Muscle of leg (tissue), 11 donors: Measurements from ENCODE around the gene DCAF4L1. TPM values are rescaled to one million over a fixed set of nuclear protein-coding genes. Genes with fewer than 3 reads are reported as not detected.

ENCODE experiments used
- DNase-seq: peaks from one replicate; pipeline ENCODE4 v3.0.0; 2013
- H3K27ac ChIP-seq: one replicate; pipeline ENCODE4 v1.5.1; 2013; ENCODE audit warnings: mild to moderate bottlenecking, low read length, control low read depth
- H3K27me3 ChIP-seq: one replicate; pipeline ENCODE4 v1.6.1; 2013; ENCODE audit warnings: low read length; ENCODE audit not compliant: control insufficient read depth, insufficient read depth
- H3K36me3 ChIP-seq: one replicate; pipeline ENCODE4 v1.6.1; 2013; ENCODE audit warnings: low read length; ENCODE audit not compliant: control insufficient read depth, insufficient read depth
- H3K4me1 ChIP-seq: one replicate; pipeline ENCODE4 v1.6.1; 2013; ENCODE audit warnings: low read length; ENCODE audit not compliant: control insufficient read depth, insufficient read depth
- H3K4me3 ChIP-seq: one replicate; pipeline ENCODE4 v1.5.1; 2013; ENCODE audit warnings: low read length, control low read depth
- H3K9me3 ChIP-seq: replicated peaks from 2 replicates; pipeline ENCODE4 v1.6.1; 2013; ENCODE audit warnings: low read depth, low read length; ENCODE audit not compliant: control insufficient read depth
- whole genome bisulfite sequencing: methylation state at CpG from one replicate; pipeline ENCODE4 v1.1.5; 2013; ENCODE audit warnings: missing lambda C conversion rate; ENCODE audit not compliant: insufficient coverage; 5-methylcytosine and 5-hydroxymethylcytosine counted together
- polyA plus RNA-seq, 8 donors: library from polyadenylated mRNA; unstranded; fragments of 120-200 nt; gene quantifications; one replicate each; pipeline versions ENCODE4 v1.2.1 to v1.2.3, GENCODE V29; 2013; ENCODE audit warnings: inconsistent platforms in 1 of 8, low replicate concordance in 1 of 8; ENCODE audit not compliant: insufficient read length in 8 of 8, insufficient read depth in 1 of 8
- total RNA-seq: library from RNA; stranded (reverse); fragments of 120-200 nt; gene quantifications from one replicate; pipeline ENCODE4 v1.2.4, GENCODE V29; 2013

DCAF4L1 gene
- total and polyA plus RNA-seq, 9 donors = 0.05 to 0.40 (median 0.18) TPM

DNA sequence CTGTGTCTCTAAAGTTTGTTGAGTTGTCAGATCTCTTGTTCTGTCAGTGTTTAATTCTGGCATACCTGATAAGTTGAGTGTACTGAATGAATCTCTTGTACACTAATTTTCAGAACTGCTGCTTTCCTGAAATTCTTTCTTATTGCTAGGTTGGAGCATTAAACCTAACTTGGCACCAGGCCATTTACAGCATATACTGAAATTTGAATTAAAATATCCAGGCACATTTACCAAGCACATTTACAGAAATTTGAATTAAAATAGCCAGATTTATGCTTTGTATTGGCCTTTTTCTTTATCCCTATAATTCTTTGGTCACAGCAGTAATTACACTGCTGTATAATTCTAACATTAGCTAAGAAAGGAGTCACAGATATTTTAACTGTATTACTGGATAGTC, 37.5 kb upstream of the DCAF4L1 start:
- Histone ChIP-seq H3K4me1 (no peaks in the 10 kb centered on the region), H3K36me3 (peaks cover 4% of the 10 kb centered on the region), H3K9me3 (no peaks in the 10 kb centered on the region), H3K27me3 (no peaks in the 10 kb centered on the region), H3K27ac (no peak overlapping the region), H3K4me3 (no peak overlapping the region)
- DNase-seq = no peak

DNA sequence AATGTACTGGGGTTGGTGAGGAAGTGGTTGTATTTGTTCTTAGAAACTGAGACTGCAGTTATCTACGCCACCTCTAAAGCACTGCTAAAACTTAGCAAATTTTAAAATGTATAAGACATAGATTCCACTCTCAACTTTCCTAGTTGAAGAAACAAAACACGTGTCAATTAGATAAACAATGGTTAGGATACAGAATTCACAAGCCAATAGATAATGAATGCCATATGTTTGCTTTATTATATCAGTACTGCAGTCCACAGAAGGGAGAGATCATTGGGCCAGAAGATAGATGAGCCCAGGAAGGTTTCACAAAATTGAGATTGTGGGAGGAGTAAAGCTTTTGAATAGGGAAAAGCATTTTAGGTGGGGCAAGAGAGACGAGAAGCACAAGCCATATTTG, 32.0 kb upstream of the DCAF4L1 start:
- Histone ChIP-seq H3K27me3 (no peaks in the 10 kb centered on the region), H3K36me3 (peaks cover 6% of the 10 kb centered on the region), H3K4me1 (no peaks in the 10 kb centered on the region), H3K9me3 (no peaks in the 10 kb centered on the region), H3K4me3 (no peak overlapping the region), H3K27ac (no peak overlapping the region)
- peak; percentile 30 for DNase-seq
- WGBS = 38% methylated on average over 1 of the region's 3 CpGs

DNA sequence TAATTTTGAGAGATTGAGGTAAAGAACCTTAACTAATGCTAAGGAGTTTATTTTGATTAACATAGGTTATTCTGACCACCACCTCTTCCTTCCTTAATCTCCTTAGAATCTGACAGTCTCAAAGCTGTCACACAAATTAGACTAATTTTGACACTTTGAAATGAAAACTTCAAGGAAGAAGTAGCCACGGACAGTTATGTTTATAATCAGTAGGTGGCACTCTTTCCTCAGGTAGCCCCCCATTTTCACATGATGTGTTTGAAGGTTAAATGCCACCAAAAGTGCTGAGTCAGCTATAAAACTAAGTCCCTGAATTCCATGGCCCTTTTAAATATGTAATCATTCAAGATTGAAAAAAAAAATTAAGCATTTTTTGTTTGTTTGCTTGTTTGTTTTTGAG, 23.9 kb upstream of the DCAF4L1 start:
- DNase-seq = no peak
- Histone ChIP-seq H3K36me3 (no peaks in the 10 kb centered on the region), H3K27ac (no peak overlapping the region), H3K4me3 (no peak overlapping the region), H3K4me1 (no peaks in the 10 kb centered on the region), H3K27me3 (no peaks in the 10 kb centered on the region), H3K9me3 (no peaks in the 10 kb centered on the region)
- no CpG with 5 or more reads among the region's 1 CpG for WGBS

DNA sequence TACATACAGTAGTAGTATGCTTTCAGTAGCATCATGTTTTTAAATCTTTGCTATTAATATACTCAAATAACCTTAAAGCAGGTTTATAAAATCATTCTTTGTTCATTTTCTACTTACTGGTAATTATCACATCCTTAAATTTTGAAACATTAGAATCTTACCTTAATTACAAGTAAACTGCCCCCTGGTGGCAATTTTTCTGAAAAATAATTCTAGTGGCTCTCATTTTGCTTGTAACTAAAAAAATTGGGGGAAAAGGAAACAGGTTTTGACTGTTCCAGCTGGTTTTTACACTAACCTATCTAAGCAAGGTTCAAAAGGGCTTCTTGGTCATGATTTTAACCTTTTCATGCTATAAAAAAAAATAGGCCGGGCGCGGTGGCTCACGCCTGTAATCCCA, 18.5 kb upstream of the DCAF4L1 start:
- no peaks in the 10 kb centered on the region for H3K27me3 ChIP-seq
- no peaks in the 10 kb centered on the region for H3K36me3 ChIP-seq
- no peak overlapping the region for H3K4me3 ChIP-seq
- no CpG with 5 or more reads among the region's 4 CpGs for WGBS
- no peak overlapping the region for H3K27ac ChIP-seq
- no peaks in the 10 kb centered on the region for H3K4me1 ChIP-seq
- DNase-seq = no peak
- no peaks in the 10 kb centered on the region for H3K9me3 ChIP-seq

- H3K27me3 ChIP-seq = no peaks in the 10 kb centered on the region
- DNase-seq = no peak
- WGBS = no CpG with 5 or more reads among the region's 1 CpG
- no peak overlapping the region for H3K4me3 ChIP-seq
- peaks cover 2% of the 10 kb centered on the region for H3K9me3 ChIP-seq
- no peaks in the 10 kb centered on the region for H3K4me1 ChIP-seq
- no peak overlapping the region for H3K27ac ChIP-seq
- H3K36me3 ChIP-seq = no peaks in the 10 kb centered on the region
Observed at GRCh38 chr4:41964401-41964800, 17.2 kb upstream of the DCAF4L1 start.

DNA sequence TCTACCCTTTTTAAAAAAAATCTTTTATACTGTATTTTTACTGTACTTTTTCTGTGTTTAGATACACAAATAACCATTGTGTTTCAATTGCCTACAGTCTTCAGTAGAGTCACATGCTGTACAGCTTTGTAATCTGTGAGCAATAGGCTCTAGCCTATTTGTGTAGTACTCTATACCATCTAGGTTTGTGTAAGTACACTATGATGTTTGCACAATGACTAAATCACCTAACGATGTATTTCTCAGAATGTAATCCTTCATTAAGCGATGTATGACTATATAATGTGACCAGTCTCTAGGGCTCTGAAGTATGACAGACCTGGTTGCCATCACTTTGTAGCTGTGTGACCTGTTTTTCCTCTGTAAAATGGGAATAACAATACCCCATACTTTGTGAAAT, 14.2 kb upstream of the DCAF4L1 start:
- no peaks in the 10 kb centered on the region for H3K27me3 ChIP-seq
- no peak overlapping the region for H3K4me3 ChIP-seq
- H3K4me1 ChIP-seq = no peaks in the 10 kb centered on the region
- H3K36me3 ChIP-seq = no peaks in the 10 kb centered on the region
- no peak for DNase-seq
- H3K9me3 ChIP-seq = peaks cover 2% of the 10 kb centered on the region
- no CpG with 5 or more reads among the region's 2 CpGs for WGBS
- no peak overlapping the region for H3K27ac ChIP-seq

DNA sequence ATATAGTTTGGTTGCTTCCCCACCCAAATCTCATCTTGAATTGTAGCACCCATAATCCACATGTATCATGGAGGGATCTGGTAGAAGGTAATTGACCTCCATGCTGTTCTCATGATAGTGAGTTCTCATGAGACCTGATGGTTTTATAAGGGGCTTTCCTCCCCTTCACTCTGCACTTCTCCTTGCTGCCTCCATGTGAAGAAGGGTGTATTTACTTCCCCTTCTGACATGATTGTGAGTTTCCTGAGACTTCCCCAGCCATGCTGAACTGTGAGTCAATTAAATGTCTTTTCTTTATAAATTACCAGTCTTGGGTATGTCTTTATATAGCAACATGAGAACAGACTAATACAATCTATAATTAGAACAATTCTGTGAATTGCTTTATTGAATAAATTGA, 11.9 kb upstream of the DCAF4L1 start:
- no peak overlapping the region for H3K27ac ChIP-seq
- H3K4me1 ChIP-seq = no peaks in the 10 kb centered on the region
- no peak for DNase-seq
- no peaks in the 10 kb centered on the region for H3K36me3 ChIP-seq
- no peak overlapping the region for H3K4me3 ChIP-seq
- no peaks in the 10 kb centered on the region for H3K27me3 ChIP-seq
- peaks cover 2% of the 10 kb centered on the region for H3K9me3 ChIP-seq

DNA sequence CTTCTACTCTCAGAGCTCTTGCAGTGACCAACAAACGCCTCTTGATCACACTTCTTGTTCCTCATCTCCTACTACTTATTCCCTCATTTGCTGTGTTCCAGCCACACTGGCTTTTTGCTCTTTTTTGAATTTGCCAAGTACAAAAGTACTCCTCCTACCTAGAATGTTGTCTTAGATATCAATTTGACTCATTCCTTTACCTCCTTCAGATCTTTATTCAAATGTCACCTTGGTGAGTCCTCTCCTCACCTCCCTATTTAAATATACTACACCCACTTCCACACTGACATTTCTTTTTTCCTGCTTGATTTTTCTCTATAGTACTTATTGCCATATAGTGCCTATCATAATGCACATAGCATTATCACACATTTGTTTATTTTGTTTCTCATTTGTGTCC, 6.2 kb upstream of the DCAF4L1 start:
- WGBS = 75% methylated on average over 1 of the region's 1 CpG
- no peaks in the 10 kb centered on the region for H3K36me3 ChIP-seq
- no peaks in the 10 kb centered on the region for H3K27me3 ChIP-seq
- no peak overlapping the region for H3K27ac ChIP-seq
- no peak overlapping the region for H3K4me3 ChIP-seq
- no peaks in the 10 kb centered on the region for H3K4me1 ChIP-seq
- no peaks in the 10 kb centered on the region for H3K9me3 ChIP-seq
- DNase-seq = no peak

GRCh38 chr4:41976775-41977516, 4.6 kb upstream of the DCAF4L1 start:
- H3K36me3 ChIP-seq = no peaks in the 10 kb centered on the region
- WGBS = 63% methylated on average over 1 of the region's 1 CpG
- H3K27ac ChIP-seq = no peak overlapping the region
- H3K27me3 ChIP-seq = no peaks in the 10 kb centered on the region
- H3K9me3 ChIP-seq = no peaks in the 10 kb centered on the region
- H3K4me3 ChIP-seq = no peak overlapping the region
- DNase-seq = no peak
- H3K4me1 ChIP-seq = no peaks in the 10 kb centered on the region

GRCh38 chr4:41977709-41978108, 3.8 kb upstream of the DCAF4L1 start:
- H3K4me1 ChIP-seq = no peaks in the 10 kb centered on the region
- DNase-seq = no peak
- no peak overlapping the region for H3K27ac ChIP-seq
- no peaks in the 10 kb centered on the region for H3K27me3 ChIP-seq
- no peak overlapping the region for H3K4me3 ChIP-seq
- H3K9me3 ChIP-seq = no peaks in the 10 kb centered on the region
- no CpG with 5 or more reads among the region's 3 CpGs for WGBS
- H3K36me3 ChIP-seq = no peaks in the 10 kb centered on the region

GRCh38 chr4:41982716-41983115, 1.2 kb downstream of the DCAF4L1 start:
- no peaks in the 10 kb centered on the region for H3K27me3 ChIP-seq
- no peak for DNase-seq
- no peak overlapping the region for H3K27ac ChIP-seq
- no peaks in the 10 kb centered on the region for H3K36me3 ChIP-seq
- no peak overlapping the region for H3K4me3 ChIP-seq
- H3K9me3 ChIP-seq = no peaks in the 10 kb centered on the region
- WGBS = 79% methylated on average over 18 of the region's 22 CpGs
- H3K4me1 ChIP-seq = no peaks in the 10 kb centered on the region
